Measurements from ENCODE around the gene HELT.

DNA sequence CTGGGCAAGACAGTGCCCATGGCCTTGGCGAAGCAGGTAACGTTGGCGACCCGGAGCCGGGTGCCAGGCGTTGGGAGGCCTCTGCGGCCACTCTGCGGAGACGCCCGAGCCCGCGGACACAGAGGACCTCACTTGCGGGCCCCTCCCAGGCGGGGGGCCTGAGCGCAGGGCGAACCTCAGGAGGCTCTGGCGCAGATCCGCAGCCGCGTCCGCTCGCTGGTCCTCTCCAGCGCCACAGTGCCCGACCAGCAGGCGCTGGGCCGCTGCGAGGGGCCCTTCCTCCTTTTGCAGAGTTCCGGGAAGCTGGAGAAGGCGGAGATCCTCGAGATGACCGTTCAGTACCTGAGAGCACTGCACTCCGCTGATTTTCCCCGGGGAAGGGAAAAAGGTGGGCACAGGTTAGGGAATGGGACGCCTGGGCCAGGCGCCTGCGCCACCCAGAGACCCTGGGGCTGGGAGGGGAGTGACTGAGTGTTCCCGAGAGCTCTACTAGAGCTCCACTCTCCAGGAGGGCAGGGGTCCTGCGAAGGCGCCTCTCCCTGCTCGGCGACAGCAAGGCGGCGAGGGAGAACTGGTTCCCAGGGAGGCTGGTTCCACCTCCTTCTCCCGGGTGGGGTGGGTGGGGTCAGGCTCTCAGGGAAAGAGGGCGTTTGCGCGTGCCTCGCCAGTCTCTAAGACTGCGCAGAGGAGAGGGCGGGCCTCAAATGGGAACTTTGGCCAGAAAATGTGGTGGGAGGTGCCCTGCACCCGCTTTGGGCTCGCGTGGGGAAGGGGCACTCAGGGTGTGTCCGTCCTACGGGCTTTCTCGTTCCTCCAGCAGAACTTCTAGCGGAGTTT is 1.4 kb downstream of the HELT start:
- TF ChIP-seq EP300 (IDR thresholded peaks at IDR 0.05): no peak
- TF ChIP-seq, protein P1, sequence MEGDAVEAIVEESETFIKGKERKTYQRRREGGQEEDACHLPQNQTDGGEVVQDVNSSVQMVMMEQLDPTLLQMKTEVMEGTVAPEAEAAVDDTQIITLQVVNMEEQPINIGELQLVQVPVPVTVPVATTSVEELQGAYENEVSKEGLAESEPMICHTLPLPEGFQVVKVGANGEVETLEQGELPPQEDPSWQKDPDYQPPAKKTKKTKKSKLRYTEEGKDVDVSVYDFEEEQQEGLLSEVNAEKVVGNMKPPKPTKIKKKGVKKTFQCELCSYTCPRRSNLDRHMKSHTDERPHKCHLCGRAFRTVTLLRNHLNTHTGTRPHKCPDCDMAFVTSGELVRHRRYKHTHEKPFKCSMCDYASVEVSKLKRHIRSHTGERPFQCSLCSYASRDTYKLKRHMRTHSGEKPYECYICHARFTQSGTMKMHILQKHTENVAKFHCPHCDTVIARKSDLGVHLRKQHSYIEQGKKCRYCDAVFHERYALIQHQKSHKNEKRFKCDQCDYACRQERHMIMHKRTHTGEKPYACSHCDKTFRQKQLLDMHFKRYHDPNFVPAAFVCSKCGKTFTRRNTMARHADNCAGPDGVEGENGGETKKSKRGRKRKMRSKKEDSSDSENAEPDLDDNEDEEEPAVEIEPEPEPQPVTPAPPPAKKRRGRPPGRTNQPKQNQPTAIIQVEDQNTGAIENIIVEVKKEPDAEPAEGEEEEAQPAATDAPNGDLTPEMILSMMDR (IDR thresholded peaks at IDR 0.05): no peak

All from ovary (tissue), 3 donors.